Smooth muscle cell (in vitro differentiated cells): ENCODE results near the gene SLC41A2. TPM values are rescaled to one million over a fixed set of nuclear protein-coding genes. Genes with fewer than 3 reads are reported as not detected.

Experiments used
- DNase-seq: peaks from one replicate; lab custom pipeline; 2025; ENCODE audit not compliant: unreplicated experiment; lab: John Stamatoyannopoulos, UW
- H2AFZ ChIP-seq: fragments of 200-600 bp; sonication (generic); 2 replicates; pipeline ENCODE4 v1.6.0; 2016; ENCODE audit warnings: antibody characterized with exemption, low read depth, mild to moderate bottlenecking
- H3F3A ChIP-seq: fragments of 200-600 bp; sonication (generic); 2 replicates; pipeline ENCODE4 v1.6.0; 2017; ENCODE audit warnings: antibody characterized with exemption, low read depth
- H3K27ac ChIP-seq: fragments of 200-600 bp; sonication (generic); 2 replicates; pipeline ENCODE4 v1.5.1; 2016; ENCODE audit warnings: low read depth, mild to moderate bottlenecking
- H3K27me3 ChIP-seq: fragments of 200-600 bp; sonication (generic); 2 replicates; pipeline ENCODE4 v1.6.1; 2016; ENCODE audit warnings: low read depth, mild to moderate bottlenecking
- H3K36me3 ChIP-seq: fragments of 200-600 bp; sonication (generic); 2 replicates; pipeline ENCODE4 v1.5.1; 2016; ENCODE audit warnings: low read depth
- H3K4me1 ChIP-seq: fragments of 200-600 bp; sonication (generic); 2 replicates; pipeline ENCODE4 v1.5.1; 2016; ENCODE audit warnings: low read depth
- H3K4me2 ChIP-seq: fragments of 200-600 bp; sonication (generic); 2 replicates; pipeline ENCODE4 v1.6.0; 2016; ENCODE audit warnings: mild to moderate bottlenecking
- H3K4me3 ChIP-seq: fragments of 200-600 bp; sonication (generic); 2 replicates; pipeline ENCODE4 v1.5.1; 2016; ENCODE audit warnings: mild to moderate bottlenecking
- H3K79me2 ChIP-seq: fragments of 200-600 bp; sonication (generic); 2 replicates; pipeline ENCODE4 v1.6.0; 2016; ENCODE audit warnings: low read depth, mild to moderate bottlenecking
- H3K9ac ChIP-seq: fragments of 200-600 bp; sonication (generic); 2 replicates; pipeline ENCODE4 v1.6.0; 2016; ENCODE audit warnings: low read depth
- H3K9me3 ChIP-seq: fragments of 200-600 bp; sonication (generic); replicated peaks from 2 replicates; pipeline ENCODE4 v1.5.1; 2016; ENCODE audit warnings: low read depth
- H4K20me1 ChIP-seq: fragments of 200-600 bp; sonication (generic); 2 replicates; pipeline ENCODE4 v1.6.0; 2016; ENCODE audit warnings: low read depth
- CTCF ChIP-seq: fragments of 200-600 bp; sonication (generic); IDR thresholded peaks from 2 replicates; pipeline ENCODE4 v1.5.1; 2017; ENCODE audit warnings: borderline replicate concordance, mild to moderate bottlenecking, antibody characterized with exemption; ENCODE audit not compliant: insufficient read depth, poor library complexity, severe bottlenecking
- WGBS: methylation state at CpG from one replicate; pipeline ENCODE4 v1.1.7; 2016; ENCODE audit warnings: low lambda C conversion rate; 5-methylcytosine and 5-hydroxymethylcytosine counted together
- polyA plus RNA-seq: library from polyadenylated mRNA; unstranded; fragments of >200 nt; fragmentation: Nextera tagmentation; extraction: Ambion mirVana; gene quantifications from 2 replicates; pipeline ENCODE4 v1.2.1, GENCODE V29; 2016
- total RNA-seq: library from RNA; depleted of rRNA; stranded (reverse); fragments of >200 nt; gene quantifications from 2 replicates; pipeline ENCODE4 v1.2.3, GENCODE V29; 2014

Gene SLC41A2
- total and polyA plus RNA-seq, 2 experiments from 2014 or later: 2.6 to 11.4 TPM

GRCh38 chr12:104939089-104939488 lies 19.0 kb downstream of the SLC41A2 start:
- Histone ChIP-seq H3K4me2 (no peak overlapping the region), H2AFZ (no peak overlapping the region), H4K20me1 (no peaks in the 10 kb centered on the region), H3K4me1 (no peaks in the 10 kb centered on the region), H3F3A (no peaks in the 10 kb centered on the region), H3K27me3 (no peaks in the 10 kb centered on the region), H3K9ac (no peak overlapping the region), H3K36me3 (no peaks in the 10 kb centered on the region), H3K79me2 (no peaks in the 10 kb centered on the region), H3K27ac (no peak overlapping the region), H3K9me3 (peaks cover 3% of the 10 kb centered on the region), H3K4me3 (no peak overlapping the region)
- DNase-seq: no peak
- 89% methylated on average over 2 of the region's 2 CpGs for WGBS
- TF ChIP-seq CTCF: no peak

GRCh38 chr12:104938371-104938770 lies 19.7 kb downstream of the SLC41A2 start:
- H3K9me3 ChIP-seq: peaks cover 3% of the 10 kb centered on the region
- H2AFZ ChIP-seq: no peak overlapping the region
- H3K36me3 ChIP-seq: no peaks in the 10 kb centered on the region
- H3K27ac ChIP-seq: no peak overlapping the region
- no peaks in the 10 kb centered on the region for H4K20me1 ChIP-seq
- no peak for TF ChIP-seq CTCF
- no peak overlapping the region for H3K4me2 ChIP-seq
- no peaks in the 10 kb centered on the region for H3K4me1 ChIP-seq
- no peak overlapping the region for H3K4me3 ChIP-seq
- H3K27me3 ChIP-seq: no peaks in the 10 kb centered on the region
- no peak overlapping the region for H3K9ac ChIP-seq
- WGBS: 46% methylated on average over 3 of the region's 3 CpGs
- H3K79me2 ChIP-seq: no peaks in the 10 kb centered on the region
- H3F3A ChIP-seq: no peaks in the 10 kb centered on the region
- DNase-seq: no peak

GRCh38 chr12:104935886-104936285 lies 22.2 kb downstream of the SLC41A2 start:
- Histone ChIP-seq H3K36me3 (no peaks in the 10 kb centered on the region), H3K27ac (no peak overlapping the region), H3K79me2 (no peaks in the 10 kb centered on the region), H3K9ac (no peak overlapping the region), H3K4me3 (no peak overlapping the region), H4K20me1 (no peaks in the 10 kb centered on the region), H3F3A (no peaks in the 10 kb centered on the region), H3K4me1 (no peaks in the 10 kb centered on the region), H3K9me3 (no peaks in the 10 kb centered on the region), H3K27me3 (no peaks in the 10 kb centered on the region), H3K4me2 (no peak overlapping the region), H2AFZ (no peak overlapping the region)
- no peak for DNase-seq
- no peak for TF ChIP-seq CTCF
- WGBS: 94% methylated on average over 2 of the region's 2 CpGs

- Histone ChIP-seq H3K79me2 (no peaks in the 10 kb centered on the region), H3K9me3 (no peaks in the 10 kb centered on the region), H3K4me2 (no peak overlapping the region), H3K9ac (no peak overlapping the region), H3K4me3 (no peak overlapping the region), H3K27me3 (no peaks in the 10 kb centered on the region), H2AFZ (no peak overlapping the region), H3F3A (no peaks in the 10 kb centered on the region), H3K27ac (no peak overlapping the region), H3K36me3 (no peaks in the 10 kb centered on the region), H4K20me1 (no peaks in the 10 kb centered on the region), H3K4me1 (no peaks in the 10 kb centered on the region)
- TF ChIP-seq CTCF: no peak
- DNase-seq: no peak
- 82% methylated on average over 3 of the region's 3 CpGs for WGBS
Measured at GRCh38 chr12:104933778-104934177, 24.3 kb downstream of the SLC41A2 start.
